Measurements from ENCODE around the gene DCAF5.

Gene DCAF5

DNA sequence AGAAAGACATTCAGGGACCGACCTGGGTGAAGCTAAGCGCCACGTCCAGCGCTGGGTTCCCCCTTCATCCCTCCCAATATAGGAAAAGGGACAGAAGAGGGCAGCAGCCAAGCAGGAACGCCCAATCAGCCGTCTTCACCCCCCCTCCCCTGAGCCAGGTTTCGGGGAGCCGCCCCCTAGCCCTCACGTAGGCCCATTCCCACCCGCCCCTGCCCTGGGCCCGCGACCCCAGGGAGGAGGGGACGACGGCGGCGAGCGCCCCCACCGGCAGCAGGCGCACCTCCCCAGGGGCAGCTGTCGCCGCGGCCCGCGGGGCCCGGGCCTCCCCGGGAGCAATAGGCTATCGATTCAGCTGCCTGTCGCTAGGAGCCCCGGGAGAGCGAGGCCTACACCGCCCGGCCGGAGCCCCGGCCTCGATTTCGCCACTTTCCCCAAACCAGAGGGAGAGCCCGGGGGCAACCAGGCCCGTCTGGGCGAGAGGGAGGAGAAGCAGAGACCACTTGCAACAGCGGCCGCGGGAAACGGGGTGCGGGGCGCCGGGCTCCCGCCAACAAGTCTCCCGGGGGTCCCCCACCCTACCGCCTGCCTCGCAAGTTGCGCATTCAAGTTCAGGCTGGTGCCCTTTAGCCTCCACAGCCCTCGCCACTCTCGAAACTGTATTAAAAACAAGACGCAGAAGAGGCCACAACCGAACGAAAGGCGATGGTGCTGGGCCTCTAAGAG lies 1.3 kb downstream of the DCAF5 start:
- TF ChIP-seq MYC (IDR thresholded peaks at IDR 0.05; ENCODE audit: low read depth, low read length) = no peak
- TF ChIP-seq, protein P1, sequence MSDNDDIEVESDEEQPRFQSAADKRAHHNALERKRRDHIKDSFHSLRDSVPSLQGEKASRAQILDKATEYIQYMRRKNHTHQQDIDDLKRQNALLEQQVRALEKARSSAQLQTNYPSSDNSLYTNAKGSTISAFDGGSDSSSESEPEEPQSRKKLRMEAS (IDR thresholded peaks at IDR 0.05; ENCODE audit: low read depth, low read length) = no peak
- TF ChIP-seq POLR2A (IDR thresholded peaks at IDR 0.05; ENCODE audit: extremely low read depth, insufficient read length) = peak; percentile 8
- TF ChIP-seq, protein P2, sequence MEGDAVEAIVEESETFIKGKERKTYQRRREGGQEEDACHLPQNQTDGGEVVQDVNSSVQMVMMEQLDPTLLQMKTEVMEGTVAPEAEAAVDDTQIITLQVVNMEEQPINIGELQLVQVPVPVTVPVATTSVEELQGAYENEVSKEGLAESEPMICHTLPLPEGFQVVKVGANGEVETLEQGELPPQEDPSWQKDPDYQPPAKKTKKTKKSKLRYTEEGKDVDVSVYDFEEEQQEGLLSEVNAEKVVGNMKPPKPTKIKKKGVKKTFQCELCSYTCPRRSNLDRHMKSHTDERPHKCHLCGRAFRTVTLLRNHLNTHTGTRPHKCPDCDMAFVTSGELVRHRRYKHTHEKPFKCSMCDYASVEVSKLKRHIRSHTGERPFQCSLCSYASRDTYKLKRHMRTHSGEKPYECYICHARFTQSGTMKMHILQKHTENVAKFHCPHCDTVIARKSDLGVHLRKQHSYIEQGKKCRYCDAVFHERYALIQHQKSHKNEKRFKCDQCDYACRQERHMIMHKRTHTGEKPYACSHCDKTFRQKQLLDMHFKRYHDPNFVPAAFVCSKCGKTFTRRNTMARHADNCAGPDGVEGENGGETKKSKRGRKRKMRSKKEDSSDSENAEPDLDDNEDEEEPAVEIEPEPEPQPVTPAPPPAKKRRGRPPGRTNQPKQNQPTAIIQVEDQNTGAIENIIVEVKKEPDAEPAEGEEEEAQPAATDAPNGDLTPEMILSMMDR (IDR thresholded peaks at IDR 0.05; ENCODE audit: low read depth, low read length) = peak; percentile 14
- H3K4me3 ChIP-seq (ENCODE audit: low read depth, low read length) = peak overlapping the region; percentile 80
- DNase-seq (ENCODE audit: low read depth) = peak; percentile 85

DNA sequence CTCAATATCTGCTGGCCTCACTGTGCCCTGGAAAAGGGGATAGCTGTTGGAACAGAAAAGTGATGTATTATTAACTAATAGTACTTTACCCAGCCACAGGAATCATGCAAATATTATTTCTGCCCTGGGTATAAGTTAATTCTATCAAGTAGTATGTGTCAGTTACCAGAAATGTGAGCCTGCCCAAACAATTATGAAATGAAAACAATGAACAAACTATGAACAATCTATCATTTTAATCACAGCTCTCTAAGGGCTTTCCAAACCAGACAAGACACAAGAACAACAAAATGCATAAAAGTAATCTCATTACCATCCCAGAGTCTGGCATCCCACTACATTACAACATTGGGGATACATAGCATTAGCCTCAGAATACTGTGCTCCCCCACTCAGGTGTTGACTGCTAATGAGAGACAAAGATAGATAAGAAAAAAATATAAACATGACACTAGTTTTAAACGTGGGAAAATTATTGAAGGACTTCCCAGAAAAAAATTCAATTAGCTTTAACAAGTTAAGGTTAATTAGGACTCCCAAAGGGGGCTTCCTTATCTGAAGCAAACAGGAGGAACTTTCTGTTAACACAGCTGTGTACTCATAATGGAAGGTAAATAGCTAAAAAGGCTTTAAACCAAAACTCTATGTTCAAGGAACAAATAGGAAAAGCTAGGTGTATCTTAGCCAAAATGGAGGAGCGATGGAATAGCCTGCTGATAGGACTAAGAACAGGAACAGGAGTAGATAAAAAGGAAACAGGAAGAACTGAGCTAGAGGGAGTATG lies 3.3 kb downstream of the DCAF5 start:
- TF ChIP-seq POLR2A (IDR thresholded peaks at IDR 0.05; ENCODE audit: extremely low read depth, insufficient read length) (no peak), MYC (IDR thresholded peaks at IDR 0.05; ENCODE audit: low read depth, low read length) (no peak)
- TF ChIP-seq, protein P1 (IDR thresholded peaks at IDR 0.05; ENCODE audit: low read depth, low read length) = no peak
- TF ChIP-seq, protein P2 (IDR thresholded peaks at IDR 0.05; ENCODE audit: low read depth, low read length) = no peak
- H3K4me3 ChIP-seq (ENCODE audit: low read depth, low read length) = no peak overlapping the region
- no peak for DNase-seq (ENCODE audit: low read depth)

DNA sequence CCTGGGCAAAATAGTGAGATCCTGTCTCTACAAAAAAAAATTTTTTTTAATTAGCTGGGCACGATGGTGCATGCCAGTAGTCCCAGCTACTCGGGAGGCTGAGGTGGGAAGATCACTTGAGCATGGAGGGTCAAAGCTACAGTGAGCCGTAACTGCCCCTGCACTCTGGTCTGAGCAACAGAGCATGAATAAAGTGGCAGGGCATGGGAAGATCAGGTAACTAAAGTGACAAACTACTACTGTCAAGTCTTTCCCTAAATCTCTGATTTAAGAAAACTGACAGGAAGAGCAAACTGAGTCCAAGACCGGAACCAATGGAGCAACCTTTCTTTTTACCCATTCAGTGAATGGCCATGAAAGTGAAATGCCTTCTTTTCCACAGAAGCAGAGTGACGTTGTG lies 10.8 kb downstream of the DCAF5 start:
- TF ChIP-seq MYC (IDR thresholded peaks at IDR 0.05; ENCODE audit: low read depth, low read length) = no peak
- no peak for TF ChIP-seq POLR2A (IDR thresholded peaks at IDR 0.05; ENCODE audit: extremely low read depth, insufficient read length)
- TF ChIP-seq, protein P1 (IDR thresholded peaks at IDR 0.05; ENCODE audit: low read depth, low read length) = no peak
- TF ChIP-seq, protein P2 (IDR thresholded peaks at IDR 0.05; ENCODE audit: low read depth, low read length) = no peak
- H3K4me3 ChIP-seq (ENCODE audit: low read depth, low read length) = no peak overlapping the region
- no peak for DNase-seq (ENCODE audit: low read depth)

DNA sequence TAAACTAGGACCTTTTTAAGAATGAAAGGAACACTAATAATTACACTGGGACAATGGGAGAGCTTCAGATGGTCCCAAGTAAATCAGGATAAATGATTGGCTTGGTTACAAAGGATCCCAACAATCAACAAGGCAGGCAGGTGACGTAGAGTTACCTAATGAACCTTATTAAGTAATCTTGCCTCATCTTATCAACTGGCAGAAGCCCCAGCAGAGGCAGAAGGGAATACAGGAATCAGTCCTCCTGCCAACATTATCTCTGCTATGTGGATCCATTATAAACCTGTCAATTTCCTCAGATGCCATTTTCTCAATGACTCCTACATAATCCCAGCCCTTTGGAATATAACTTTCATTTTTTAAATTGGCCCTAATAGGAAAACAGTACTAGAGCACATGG lies 11.4 kb downstream of the DCAF5 start:
- no peak overlapping the region for H3K4me3 ChIP-seq (ENCODE audit: low read depth, low read length)
- DNase-seq (ENCODE audit: low read depth) = no peak
- TF ChIP-seq, protein P1 (IDR thresholded peaks at IDR 0.05; ENCODE audit: low read depth, low read length) = no peak
- TF ChIP-seq, protein P2 (IDR thresholded peaks at IDR 0.05; ENCODE audit: low read depth, low read length) = no peak
- TF ChIP-seq POLR2A (IDR thresholded peaks at IDR 0.05; ENCODE audit: extremely low read depth, insufficient read length) (no peak), MYC (IDR thresholded peaks at IDR 0.05; ENCODE audit: low read depth, low read length) (no peak)

DNA sequence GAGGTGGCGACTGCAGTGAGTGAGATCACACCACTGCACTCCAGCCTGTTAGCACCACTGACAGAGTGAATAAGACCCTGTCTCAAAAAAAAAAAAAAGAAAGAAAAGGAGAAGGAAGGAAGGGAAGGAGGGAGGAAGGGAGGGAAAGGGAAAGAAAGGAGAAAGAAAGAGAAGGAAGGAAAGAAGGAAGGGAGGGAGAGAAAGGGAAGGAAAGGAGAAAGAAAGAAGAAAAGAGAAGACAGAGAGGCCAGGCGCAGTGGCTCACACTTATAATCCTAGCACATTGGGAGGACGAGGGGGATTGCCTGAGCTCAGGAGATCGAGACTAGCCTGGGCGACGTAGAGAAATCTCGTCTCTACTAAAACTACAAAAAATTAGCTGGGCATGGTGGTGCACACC lies 13.2 kb downstream of the DCAF5 start:
- TF ChIP-seq, protein P2 (IDR thresholded peaks at IDR 0.05; ENCODE audit: low read depth, low read length) = no peak
- TF ChIP-seq, protein P1 (IDR thresholded peaks at IDR 0.05; ENCODE audit: low read depth, low read length) = no peak
- TF ChIP-seq MYC (IDR thresholded peaks at IDR 0.05; ENCODE audit: low read depth, low read length) (no peak), POLR2A (IDR thresholded peaks at IDR 0.05; ENCODE audit: extremely low read depth, insufficient read length) (no peak)
- no peak overlapping the region for H3K4me3 ChIP-seq (ENCODE audit: low read depth, low read length)
- no peak for DNase-seq (ENCODE audit: low read depth)

Data from NB4 (cell line).